ENCODE measurements around the gene SNX32.

The SNX32 gene

GRCh38 chr11:65849366-65849765 lies 15.6 kb downstream of the SNX32 start (continued):
- TF ChIP-seq, protein P1, sequence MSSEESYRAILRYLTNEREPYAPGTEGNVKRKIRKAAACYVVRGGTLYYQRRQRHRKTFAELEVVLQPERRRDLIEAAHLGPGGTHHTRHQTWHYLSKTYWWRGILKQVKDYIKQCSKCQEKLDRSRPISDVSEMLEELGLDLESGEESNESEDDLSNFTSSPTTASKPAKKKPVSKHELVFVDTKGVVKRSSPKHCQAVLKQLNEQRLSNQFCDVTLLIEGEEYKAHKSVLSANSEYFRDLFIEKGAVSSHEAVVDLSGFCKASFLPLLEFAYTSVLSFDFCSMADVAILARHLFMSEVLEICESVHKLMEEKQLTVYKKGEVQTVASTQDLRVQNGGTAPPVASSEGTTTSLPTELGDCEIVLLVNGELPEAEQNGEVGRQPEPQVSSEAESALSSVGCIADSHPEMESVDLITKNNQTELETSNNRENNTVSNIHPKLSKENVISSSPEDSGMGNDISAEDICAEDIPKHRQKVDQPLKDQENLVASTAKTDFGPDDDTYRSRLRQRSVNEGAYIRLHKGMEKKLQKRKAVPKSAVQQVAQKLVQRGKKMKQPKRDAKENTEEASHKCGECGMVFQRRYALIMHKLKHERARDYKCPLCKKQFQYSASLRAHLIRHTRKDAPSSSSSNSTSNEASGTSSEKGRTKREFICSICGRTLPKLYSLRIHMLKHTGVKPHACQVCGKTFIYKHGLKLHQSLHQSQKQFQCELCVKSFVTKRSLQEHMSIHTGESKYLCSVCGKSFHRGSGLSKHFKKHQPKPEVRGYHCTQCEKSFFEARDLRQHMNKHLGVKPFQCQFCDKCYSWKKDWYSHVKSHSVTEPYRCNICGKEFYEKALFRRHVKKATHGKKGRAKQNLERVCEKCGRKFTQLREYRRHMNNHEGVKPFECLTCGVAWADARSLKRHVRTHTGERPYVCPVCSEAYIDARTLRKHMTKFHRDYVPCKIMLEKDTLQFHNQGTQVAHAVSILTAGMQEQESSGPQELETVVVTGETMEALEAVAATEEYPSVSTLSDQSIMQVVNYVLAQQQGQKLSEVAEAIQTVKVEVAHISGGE (tag by site-specific recombination; conservative IDR thresholded peaks at IDR 0.05; ENCODE audit: low read depth), result no peak
- TF ChIP-seq SP2 (tag by site-specific recombination; IDR thresholded peaks at IDR 0.05), result no peak
- TF ChIP-seq ZNF830 (tag by site-specific recombination; IDR thresholded peaks at IDR 0.05; ENCODE audit: low read depth), result no peak
- TF ChIP-seq ZNF394 (tag by site-specific recombination; IDR thresholded peaks at IDR 0.05; ENCODE audit: borderline replicate concordance), result no peak

DNA sequence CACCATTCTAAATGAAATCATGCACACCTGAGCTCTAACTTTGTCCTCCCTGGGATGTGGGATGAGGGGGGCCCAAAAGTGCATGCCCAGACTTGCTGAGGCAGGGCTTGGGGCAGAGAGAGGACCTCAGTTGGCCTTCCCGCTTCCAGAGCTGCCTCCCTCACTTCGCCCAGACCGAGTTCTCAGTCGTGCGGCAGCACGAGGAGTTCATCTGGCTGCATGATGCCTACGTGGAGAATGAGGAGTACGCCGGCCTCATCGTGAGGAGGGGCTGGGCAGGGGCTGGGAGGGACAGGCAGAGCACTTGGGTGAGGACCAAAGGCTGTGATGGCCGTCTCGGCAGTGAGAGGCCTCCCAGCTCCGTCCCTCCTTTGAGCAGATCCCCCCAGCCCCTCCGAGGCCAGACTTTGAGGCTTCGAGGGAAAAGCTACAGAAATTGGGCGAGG lies 16.0 kb downstream of the SNX32 start:
- no peaks in the 10 kb centered on the region for H3K4me1 ChIP-seq (ENCODE audit: control insufficient read depth, insufficient read depth, low read length)
- peaks cover 0 to 36% of the 10 kb centered on the region in 2 experiments; a peak in 1 of 3 replicates for H3K36me3 ChIP-seq (ENCODE audit: control insufficient read depth in 2 of 2, insufficient read depth in 1 of 2, low read length in 2 of 2)
- no peak for TF ChIP-seq ZBTB21 (tag by site-specific recombination; IDR thresholded peaks at IDR 0.05)
- TF ChIP-seq ZNF521 (tag by site-specific recombination; IDR thresholded peaks at IDR 0.05), result no peak
- TF ChIP-seq ZFP69B (tag by site-specific recombination; IDR thresholded peaks at IDR 0.05), result no peak
- TF ChIP-seq, protein P1 (tag by site-specific recombination; conservative IDR thresholded peaks at IDR 0.05; ENCODE audit: low read depth), result no peak
- no peak for TF ChIP-seq ZNF785 (tag by site-specific recombination; IDR thresholded peaks at IDR 0.05)
- no peak for TF ChIP-seq ZIC2 (tag by site-specific recombination; IDR thresholded peaks at IDR 0.05)
- TF ChIP-seq AEBP2 (tag by site-specific recombination; IDR thresholded peaks at IDR 0.05; ENCODE audit: borderline replicate concordance), result no peak
- TF ChIP-seq ZNF830 (tag by site-specific recombination; IDR thresholded peaks at IDR 0.05; ENCODE audit: low read depth), result no peak
- no peak for TF ChIP-seq MEIS1 (CRISPR knock-in tag; IDR thresholded peaks at IDR 0.05; ENCODE audit: borderline replicate concordance)
- TF ChIP-seq ZNF776 (tag by site-specific recombination; IDR thresholded peaks at IDR 0.05; ENCODE audit: borderline replicate concordance), result no peak
- TF ChIP-seq, protein P2, sequence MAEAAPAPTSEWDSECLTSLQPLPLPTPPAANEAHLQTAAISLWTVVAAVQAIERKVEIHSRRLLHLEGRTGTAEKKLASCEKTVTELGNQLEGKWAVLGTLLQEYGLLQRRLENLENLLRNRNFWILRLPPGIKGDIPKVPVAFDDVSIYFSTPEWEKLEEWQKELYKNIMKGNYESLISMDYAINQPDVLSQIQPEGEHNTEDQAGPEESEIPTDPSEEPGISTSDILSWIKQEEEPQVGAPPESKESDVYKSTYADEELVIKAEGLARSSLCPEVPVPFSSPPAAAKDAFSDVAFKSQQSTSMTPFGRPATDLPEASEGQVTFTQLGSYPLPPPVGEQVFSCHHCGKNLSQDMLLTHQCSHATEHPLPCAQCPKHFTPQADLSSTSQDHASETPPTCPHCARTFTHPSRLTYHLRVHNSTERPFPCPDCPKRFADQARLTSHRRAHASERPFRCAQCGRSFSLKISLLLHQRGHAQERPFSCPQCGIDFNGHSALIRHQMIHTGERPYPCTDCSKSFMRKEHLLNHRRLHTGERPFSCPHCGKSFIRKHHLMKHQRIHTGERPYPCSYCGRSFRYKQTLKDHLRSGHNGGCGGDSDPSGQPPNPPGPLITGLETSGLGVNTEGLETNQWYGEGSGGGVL (tag by site-specific recombination; IDR thresholded peaks at IDR 0.05), result no peak
- TF ChIP-seq RBAK (tag by site-specific recombination; IDR thresholded peaks at IDR 0.05), result no peak
- TF ChIP-seq IKZF3 (tag by site-specific recombination; IDR thresholded peaks at IDR 0.05), result no peak
- no peak for TF ChIP-seq ZNF324 (tag by site-specific recombination; IDR thresholded peaks at IDR 0.05)
- no peak for TF ChIP-seq SETDB1 (IDR thresholded peaks at IDR 0.05; ENCODE audit: insufficient read length, low read length)
- no peak for TF ChIP-seq KLF7 (tag by site-specific recombination; IDR thresholded peaks at IDR 0.05; ENCODE audit: borderline replicate concordance)
- TF ChIP-seq ZNF354C (tag by site-specific recombination; IDR thresholded peaks at IDR 0.05; ENCODE audit: borderline replicate concordance, low read depth), result no peak
- no peak overlapping the region for H3K4me3 ChIP-seq (ENCODE audit: low read depth, low read length)
- ChIA-PET POLR2A (interaction anchor here (1.0 to 4.3 kb wide), 5 partner anchors 8 to 23 kb away, joined by 3 to 33 read pairs (median 3); partner anchors contain the start of genes CFL1, MUS81 and SNX32), CTCF (interaction anchor here (0.8 to 4.5 kb wide), 4 partner anchors 10 to 35 kb away, joined by 3 to 22 read pairs (median 6); partner anchors contain the start of genes MUS81 and SNX32)
- no peaks in the 10 kb centered on the region for H3K9me3 ChIP-seq (ENCODE audit: control insufficient read depth, insufficient read depth, low read depth, low read length)
- H3K27ac ChIP-seq (ENCODE audit: extremely low read depth, low read depth, low read length), result no peak overlapping the region

Data from HEK293 (cell line).